GM21825 (cell line): ENCODE data around the gene C11orf68.

Source experiments
- ATAC-seq: cut with Tn5 transposase; IDR thresholded peaks from one replicate; pipeline ENCODE4 v1.9.1; 2021; ENCODE audit warnings: mild to moderate bottlenecking, moderate library complexity; ENCODE audit not compliant: unreplicated experiment

Gene C11orf68

GRCh38 chr11:65891219-65892136, 27.4 kb downstream of the C11orf68 start:
- no peak for ATAC-seq

- peak; percentile 42 for ATAC-seq
Measured at GRCh38 chr11:65890324-65891218, 28.3 kb downstream of the C11orf68 start, which contains the start of gene CCDC85B. Gene CCDC85B, plus strand, starts transcription at chr11:65890673. Its CDS starts 111 bp downstream, at chr11:65890784.

GRCh38 chr11:65888163-65888814, 30.6 kb downstream of the C11orf68 start, which contains the start of gene FIBP:
Gene FIBP, minus strand, starts transcription at chr11:65888471. Its CDS starts 53 bp downstream, at chr11:65888418.
- peak; percentile 49 for ATAC-seq

- peak; percentile 1 for ATAC-seq
Measured at GRCh38 chr11:65887723-65888162, 31.1 kb downstream of the C11orf68 start.

- ATAC-seq, result no peak
Measured at GRCh38 chr11:65886826-65887722, 31.8 kb downstream of the C11orf68 start.

GRCh38 chr11:65885808-65886536, 32.9 kb downstream of the C11orf68 start:
- no peak for ATAC-seq

GRCh38 chr11:65885231-65885630, 33.6 kb downstream of the C11orf68 start:
- ATAC-seq, result no peak

GRCh38 chr11:65884716-65885092, 34.2 kb downstream of the C11orf68 start:
- no peak for ATAC-seq

- ATAC-seq, result no peak
Measured at GRCh38 chr11:65883786-65884715, 34.8 kb downstream of the C11orf68 start.

GRCh38 chr11:65883058-65883761, 35.7 kb downstream of the C11orf68 start:
- no peak for ATAC-seq

- no peak for ATAC-seq
Measured at GRCh38 chr11:65882120-65883057, 36.5 kb downstream of the C11orf68 start.

GRCh38 chr11:65880844-65881421, 37.9 kb downstream of the C11orf68 start:
- no peak for ATAC-seq

- ATAC-seq, result no peak
Measured at GRCh38 chr11:65880027-65880426, 38.8 kb downstream of the C11orf68 start.

- ATAC-seq, result no peak
Measured at GRCh38 chr11:65879617-65880016, 39.2 kb downstream of the C11orf68 start, which contains the start of gene CTSW. Gene CTSW, plus strand, starts transcription at chr11:65879837. Its CDS starts 18 bp downstream, at chr11:65879855.

- peak; percentile 64 for ATAC-seq
Measured at GRCh38 chr11:65873318-65874156, 45.3 kb downstream of the C11orf68 start.
